Measurements from ENCODE around the gene DTX1. TPM values are rescaled to one million over a fixed set of nuclear protein-coding genes. Genes with fewer than 3 reads are reported as not detected.

DTX1 gene
- total RNA-seq, 1 donor from 2014 or later = 8.1 TPM

- TF ChIP-seq CTCF (conservative IDR thresholded peaks at IDR 0.05) = no peak
- Mint-ChIP-seq H3K4me3 (no peak overlapping the region), H3K9me3 (no peaks in the 10 kb centered on the region), H3K27ac (ENCODE audit: unreplicated experiment) (no peak overlapping the region), H3K36me3 (ENCODE audit: low read depth) (no peaks in the 10 kb centered on the region), H3K4me1 (peaks cover 7% of the 10 kb centered on the region), H3K27me3 (ENCODE audit: low read depth) (peaks cover 49% of the 10 kb centered on the region)
- DNase-seq (ENCODE audit: low read depth, low spot score) = no peak
Observed at GRCh38 chr12:113102811-113103210, 46.3 kb downstream of the DTX1 start.

GRCh38 chr12:113103756-113104450 is 47.4 kb downstream of the DTX1 start:
- peaks cover 47% of the 10 kb centered on the region for H3K27me3 Mint-ChIP-seq (ENCODE audit: low read depth)
- no peaks in the 10 kb centered on the region for H3K36me3 Mint-ChIP-seq (ENCODE audit: low read depth)
- H3K27ac Mint-ChIP-seq (ENCODE audit: unreplicated experiment) = no peak overlapping the region
- no peaks in the 10 kb centered on the region for H3K4me1 Mint-ChIP-seq
- no peak overlapping the region for H3K4me3 Mint-ChIP-seq
- no peaks in the 10 kb centered on the region for H3K9me3 Mint-ChIP-seq
- DNase-seq (ENCODE audit: low read depth, low spot score) = no peak
- TF ChIP-seq CTCF (conservative IDR thresholded peaks at IDR 0.05) = no peak

- Mint-ChIP-seq H3K4me1 (no peaks in the 10 kb centered on the region), H3K9me3 (no peaks in the 10 kb centered on the region), H3K36me3 (ENCODE audit: low read depth) (no peaks in the 10 kb centered on the region), H3K27ac (ENCODE audit: unreplicated experiment) (no peak overlapping the region), H3K4me3 (no peak overlapping the region), H3K27me3 (ENCODE audit: low read depth) (peaks cover 47% of the 10 kb centered on the region)
- no peak for DNase-seq (ENCODE audit: low read depth, low spot score)
- no peak for TF ChIP-seq CTCF (conservative IDR thresholded peaks at IDR 0.05)
Observed at GRCh38 chr12:113104953-113105510, 48.5 kb downstream of the DTX1 start.

GRCh38 chr12:113105606-113106271 is 49.2 kb downstream of the DTX1 start:
- Mint-ChIP-seq H3K4me3 (no peak overlapping the region), H3K4me1 (no peaks in the 10 kb centered on the region), H3K27ac (ENCODE audit: unreplicated experiment) (no peak overlapping the region), H3K9me3 (no peaks in the 10 kb centered on the region), H3K27me3 (ENCODE audit: low read depth) (peaks cover 50% of the 10 kb centered on the region), H3K36me3 (ENCODE audit: low read depth) (no peaks in the 10 kb centered on the region)
- TF ChIP-seq CTCF (conservative IDR thresholded peaks at IDR 0.05) = no peak
- no peak for DNase-seq (ENCODE audit: low read depth, low spot score)

- H3K27me3 Mint-ChIP-seq (ENCODE audit: low read depth) = peaks cover 50% of the 10 kb centered on the region
- H3K4me3 Mint-ChIP-seq = no peak overlapping the region
- H3K4me1 Mint-ChIP-seq = no peaks in the 10 kb centered on the region
- no peak for TF ChIP-seq CTCF (conservative IDR thresholded peaks at IDR 0.05)
- no peak for DNase-seq (ENCODE audit: low read depth, low spot score)
- no peaks in the 10 kb centered on the region for H3K9me3 Mint-ChIP-seq
- no peaks in the 10 kb centered on the region for H3K36me3 Mint-ChIP-seq (ENCODE audit: low read depth)
- H3K27ac Mint-ChIP-seq (ENCODE audit: unreplicated experiment) = no peak overlapping the region
Observed at GRCh38 chr12:113106361-113106760, 49.8 kb downstream of the DTX1 start.

Data from neural crest cell (in vitro differentiated cells).